ENCODE data around the gene TFCP2. TPM values are rescaled to one million over a fixed set of nuclear protein-coding genes. Genes with fewer than 3 reads are reported as not detected.
A peak's percentile ranks its signal among the peaks of the same experiment; 100 is the strongest.
"Not testable (repeated sequence)": the region's sequence is repeated elsewhere in the genome, so short reads cannot be mapped to it uniquely, and the experiment has no call there.

Gene TFCP2
- total RNA-seq, 2 donors from 2014 or later, result 10.6 to 18.1 TPM

GRCh38 chr12:51085757-51086156, 87.2 kb downstream of the TFCP2 start:
- no peak for ATAC-seq (ENCODE audit: insufficient number of reproducible peaks, low FRiP score, low read depth)
- Histone ChIP-seq H3K4me1 (ENCODE audit: control insufficient read depth in 1 of 2, low read depth in 2 of 2) (peaks cover 4 to 18% of the 10 kb centered on the region in 2 donors), H3K9me3 (no peaks in the 10 kb centered on the region), H3K27ac (no peak overlapping the region), H3K27me3 (replicated peaks; ENCODE audit: insufficient read depth) (no peaks in the 10 kb centered on the region), H3K4me3 (no peak overlapping the region), H3K36me3 (peaks cover 2% of the 10 kb centered on the region)
- DNase-seq (ENCODE audit: low spot score), result no peak
- no peak for TF ChIP-seq CTCF (IDR thresholded peaks at IDR 0.05)

GRCh38 chr12:51083126-51083833, 89.7 kb downstream of the TFCP2 start, which contains the start of gene CSRNP2:
TSS of gene CSRNP2 (minus strand) at chr12:51083596. CDS start at chr12:51076561, 7,035 bp downstream.
- peak; percentile 88 for DNase-seq (ENCODE audit: low spot score)
- TF ChIP-seq CTCF (IDR thresholded peaks at IDR 0.05), result peak; percentile 23

GRCh38 chr12:51082561-51083125, 90.3 kb downstream of the TFCP2 start:
- ATAC-seq (ENCODE audit: insufficient number of reproducible peaks, low FRiP score, low read depth) (peak; percentile 17), DNase-seq (ENCODE audit: low spot score) (no peak)
- H3K9me3 ChIP-seq, result no peaks in the 10 kb centered on the region
- no peaks in the 10 kb centered on the region for H3K36me3 ChIP-seq
- H3K4me1 ChIP-seq (ENCODE audit: control insufficient read depth in 1 of 2, low read depth in 2 of 2), result peaks cover 10 to 27% of the 10 kb centered on the region in 2 donors
- H3K4me3 ChIP-seq, result peak overlapping the region; percentile 99
- no peaks in the 10 kb centered on the region for H3K27me3 ChIP-seq (replicated peaks; ENCODE audit: insufficient read depth)
- H3K27ac ChIP-seq, result peak overlapping the region; percentile 98
- TF ChIP-seq CTCF (IDR thresholded peaks at IDR 0.05), result no peak

More at GRCh38 chr12:51083126-51083833, 89.7 kb downstream of the TFCP2 start, which contains the start of gene CSRNP2:
- H3K36me3 ChIP-seq, result no peaks in the 10 kb centered on the region
- no peaks in the 10 kb centered on the region for H3K27me3 ChIP-seq (replicated peaks; ENCODE audit: insufficient read depth)
- H3K27ac ChIP-seq, result peak within 1 kb of the TSS; percentile 98
- H3K9me3 ChIP-seq, result no peaks in the 10 kb centered on the region
- H3K4me3 ChIP-seq, result peak within 1 kb of the TSS; percentile 99
- peaks cover 4 to 22% of the 10 kb centered on the region in 2 donors for H3K4me1 ChIP-seq (ENCODE audit: control insufficient read depth in 1 of 2, low read depth in 2 of 2)
- ATAC-seq (ENCODE audit: insufficient number of reproducible peaks, low FRiP score, low read depth), result peak; percentile 90

GRCh38 chr12:51081421-51081820, 91.5 kb downstream of the TFCP2 start:
- Histone ChIP-seq H3K27me3 (replicated peaks; ENCODE audit: insufficient read depth) (no peaks in the 10 kb centered on the region), H3K4me3 (no peak overlapping the region), H3K4me1 (ENCODE audit: control insufficient read depth in 1 of 2, low read depth in 2 of 2) (peaks cover 17 to 39% of the 10 kb centered on the region in 2 donors), H3K9me3 (no peaks in the 10 kb centered on the region), H3K36me3 (peaks cover 4% of the 10 kb centered on the region), H3K27ac (no peak overlapping the region)
- TF ChIP-seq CTCF (IDR thresholded peaks at IDR 0.05), result no peak
- DNase-seq (ENCODE audit: low spot score), result no peak
- no peak for ATAC-seq (ENCODE audit: insufficient number of reproducible peaks, low FRiP score, low read depth)

GRCh38 chr12:51080136-51080535, 92.8 kb downstream of the TFCP2 start:
- ATAC-seq (ENCODE audit: insufficient number of reproducible peaks, low FRiP score, low read depth) (no peak), DNase-seq (ENCODE audit: low spot score) (no peak)
- Histone ChIP-seq H3K4me1 (ENCODE audit: control insufficient read depth in 1 of 2, low read depth in 2 of 2) (peaks cover 21 to 44% of the 10 kb centered on the region in 2 donors), H3K36me3 (peaks cover 4% of the 10 kb centered on the region), H3K4me3 (no peak overlapping the region), H3K27me3 (replicated peaks; ENCODE audit: insufficient read depth) (no peaks in the 10 kb centered on the region), H3K27ac (no peak overlapping the region), H3K9me3 (no peaks in the 10 kb centered on the region)
- TF ChIP-seq CTCF (IDR thresholded peaks at IDR 0.05), result no peak

GRCh38 chr12:51078866-51079265, 94.1 kb downstream of the TFCP2 start:
- not testable (repeated sequence) for H3K4me3 ChIP-seq; H3K36me3 ChIP-seq; ATAC-seq (ENCODE audit: insufficient number of reproducible peaks, low FRiP score, low read depth); DNase-seq (ENCODE audit: low spot score); H3K27ac ChIP-seq; H3K9me3 ChIP-seq; H3K27me3 ChIP-seq (replicated peaks; ENCODE audit: insufficient read depth)
- H3K4me1 ChIP-seq (ENCODE audit: control insufficient read depth in 1 of 2, low read depth in 2 of 2), result peaks cover 21 to 43% of the 10 kb centered on the region in 2 donors

- ATAC-seq (ENCODE audit: insufficient number of reproducible peaks, low FRiP score, low read depth); H3K9me3 ChIP-seq; H3K4me3 ChIP-seq; H3K27me3 ChIP-seq (replicated peaks; ENCODE audit: insufficient read depth); DNase-seq (ENCODE audit: low spot score); H3K27ac ChIP-seq: not testable (repeated sequence)
- H3K4me1 ChIP-seq (ENCODE audit: control insufficient read depth in 1 of 2, low read depth in 2 of 2), result peaks cover 21 to 41% of the 10 kb centered on the region in 2 donors
- peaks cover 15% of the 10 kb centered on the region for H3K36me3 ChIP-seq
These were observed 94.6 kb downstream of the TFCP2 start for GRCh38 chr12:51078346-51078745.

Data from thoracic aorta (tissue), 2 donors.